Activated naive CD4-positive, alpha-beta T cell treated with anti-CD3 and anti-CD28 coated beads, Interleukin-2, amount 50 U/mL, for 24 hours (primary cell): ENCODE results near the gene NES.
A peak's percentile ranks its signal among the peaks of the same experiment; 100 is the strongest.

Source experiments
- H3K27ac Mint-ChIP-seq: one replicate; pipeline ENCODE4 v1.8.0; 2021; ENCODE audit warnings: mild to moderate bottlenecking, mixed read lengths
- H3K27me3 Mint-ChIP-seq: one replicate; pipeline ENCODE4 v1.8.0; 2021; ENCODE audit warnings: mixed read lengths
- H3K36me3 Mint-ChIP-seq: one replicate; pipeline ENCODE4 v1.8.0; 2021; ENCODE audit warnings: mixed read lengths
- H3K4me1 Mint-ChIP-seq: one replicate; pipeline ENCODE4 v1.8.0; 2021; ENCODE audit warnings: mixed read lengths
- H3K4me3 Mint-ChIP-seq: one replicate; pipeline ENCODE4 v1.8.0; 2021; ENCODE audit warnings: mild to moderate bottlenecking, mixed read lengths
- H3K9me3 Mint-ChIP-seq: one replicate; pipeline ENCODE4 v1.8.0; 2021; ENCODE audit warnings: mixed read lengths

The NES gene

GRCh38 chr1:156707417-156708217, 30.4 kb upstream of the NES start:
- Mint-ChIP-seq H3K9me3 (no peaks in the 10 kb centered on the region), H3K27me3 (peaks cover 3% of the 10 kb centered on the region), H3K4me1 (peaks cover 16% of the 10 kb centered on the region), H3K4me3 (peak overlapping the region; percentile 59), H3K27ac (no peak overlapping the region), H3K36me3 (no peaks in the 10 kb centered on the region)

- H3K27me3 Mint-ChIP-seq: peaks cover 3% of the 10 kb centered on the region
- H3K9me3 Mint-ChIP-seq: no peaks in the 10 kb centered on the region
- peak overlapping the region; percentile 46 for H3K27ac Mint-ChIP-seq
These were observed 29.6 kb upstream of the NES start for GRCh38 chr1:156706657-156707416.

GRCh38 chr1:156705918-156706656, 28.9 kb upstream of the NES start:
- peaks cover 3% of the 10 kb centered on the region for H3K27me3 Mint-ChIP-seq
- no peaks in the 10 kb centered on the region for H3K36me3 Mint-ChIP-seq
- peaks cover 16% of the 10 kb centered on the region for H3K4me1 Mint-ChIP-seq
- H3K4me3 Mint-ChIP-seq: peak overlapping the region; percentile 90
- H3K27ac Mint-ChIP-seq: peak overlapping the region; percentile 90
- no peaks in the 10 kb centered on the region for H3K9me3 Mint-ChIP-seq

More at GRCh38 chr1:156706657-156707416, 29.6 kb upstream of the NES start:
- H3K36me3 Mint-ChIP-seq: no peaks in the 10 kb centered on the region
- H3K4me3 Mint-ChIP-seq: peak overlapping the region; percentile 90
- H3K4me1 Mint-ChIP-seq: peaks cover 16% of the 10 kb centered on the region

DNA sequence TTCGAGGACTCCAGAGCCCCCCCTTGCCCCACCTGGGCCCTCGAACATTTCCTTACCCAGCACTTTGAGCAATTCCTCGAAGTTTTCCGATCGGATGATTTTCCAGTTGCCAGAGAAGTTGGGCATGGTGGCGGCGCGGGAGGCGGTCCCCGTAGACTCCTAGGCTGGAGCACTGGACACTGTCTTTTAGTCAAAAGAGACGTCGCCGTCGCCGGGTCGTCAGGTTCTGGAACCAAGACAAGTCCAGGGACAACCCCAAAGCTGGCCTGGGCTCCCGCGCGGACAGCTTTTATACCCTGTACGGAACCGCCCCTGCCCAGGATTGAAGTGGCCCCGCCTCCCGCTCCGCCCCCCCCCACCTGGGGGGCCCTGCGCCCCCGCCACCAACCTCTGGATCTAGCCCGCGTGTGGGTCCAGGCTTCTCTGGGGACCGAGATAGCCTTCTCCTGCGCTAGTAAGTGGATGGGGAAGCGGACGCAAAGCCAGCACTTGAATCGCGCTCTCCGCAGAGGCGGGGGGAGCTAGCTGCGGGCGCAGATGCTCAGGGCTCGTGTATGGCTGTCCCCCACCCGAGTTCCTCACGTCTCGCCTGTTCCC, 28.2 kb upstream of the NES start, which contains the start of gene CRABP2:
Gene CRABP2 (minus strand): TSS at position 263 of the 597 bp plus-strand sequence. CDS start 137 bp downstream, at position 126.
- peaks cover 3% of the 10 kb centered on the region for H3K27me3 Mint-ChIP-seq
- H3K4me3 Mint-ChIP-seq: peak within 1 kb of the TSS; percentile 90
- no peaks in the 10 kb centered on the region for H3K36me3 Mint-ChIP-seq
- H3K9me3 Mint-ChIP-seq: no peaks in the 10 kb centered on the region
- peaks cover 16% of the 10 kb centered on the region for H3K4me1 Mint-ChIP-seq
- peak within 1 kb of the TSS; percentile 90 for H3K27ac Mint-ChIP-seq

DNA sequence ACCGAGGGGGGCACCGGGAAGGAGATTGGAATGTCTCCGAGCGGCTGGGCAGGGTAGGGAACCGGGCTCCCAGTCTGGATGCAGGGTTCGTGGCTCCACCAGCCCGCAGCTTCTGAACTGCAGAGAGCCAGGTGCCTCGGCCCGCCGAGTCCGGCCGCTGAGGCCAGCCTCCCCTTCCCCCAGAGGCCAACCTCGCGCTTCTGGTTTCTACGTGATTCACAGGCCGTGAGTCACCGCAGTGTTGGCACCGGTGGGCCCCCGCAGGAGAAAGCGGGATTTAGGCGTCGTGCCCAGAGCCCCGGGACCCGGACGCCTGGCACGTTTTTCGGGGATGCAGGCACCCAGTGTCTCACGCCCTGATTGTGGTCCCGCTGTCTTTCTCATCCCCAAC, 27.7 kb upstream of the NES start:
- no peaks in the 10 kb centered on the region for H3K9me3 Mint-ChIP-seq
- peaks cover 3% of the 10 kb centered on the region for H3K27me3 Mint-ChIP-seq
- no peak overlapping the region for H3K27ac Mint-ChIP-seq
- H3K4me1 Mint-ChIP-seq: peaks cover 16% of the 10 kb centered on the region
- H3K4me3 Mint-ChIP-seq: peak overlapping the region; percentile 72
- H3K36me3 Mint-ChIP-seq: no peaks in the 10 kb centered on the region

GRCh38 chr1:156704166-156704711, 27.0 kb upstream of the NES start:
- peaks cover 3% of the 10 kb centered on the region for H3K27me3 Mint-ChIP-seq
- H3K4me1 Mint-ChIP-seq: peaks cover 16% of the 10 kb centered on the region
- H3K9me3 Mint-ChIP-seq: no peaks in the 10 kb centered on the region
- peak overlapping the region; percentile 37 for H3K4me3 Mint-ChIP-seq
- H3K36me3 Mint-ChIP-seq: peaks cover 2% of the 10 kb centered on the region
- no peak overlapping the region for H3K27ac Mint-ChIP-seq

- Mint-ChIP-seq H3K27me3 (peaks cover 3% of the 10 kb centered on the region), H3K36me3 (peaks cover 2% of the 10 kb centered on the region), H3K9me3 (no peaks in the 10 kb centered on the region), H3K4me1 (peaks cover 16% of the 10 kb centered on the region), H3K27ac (no peak overlapping the region), H3K4me3 (peak overlapping the region; percentile 23)
These were observed 26.5 kb upstream of the NES start for GRCh38 chr1:156703741-156704140.

DNA sequence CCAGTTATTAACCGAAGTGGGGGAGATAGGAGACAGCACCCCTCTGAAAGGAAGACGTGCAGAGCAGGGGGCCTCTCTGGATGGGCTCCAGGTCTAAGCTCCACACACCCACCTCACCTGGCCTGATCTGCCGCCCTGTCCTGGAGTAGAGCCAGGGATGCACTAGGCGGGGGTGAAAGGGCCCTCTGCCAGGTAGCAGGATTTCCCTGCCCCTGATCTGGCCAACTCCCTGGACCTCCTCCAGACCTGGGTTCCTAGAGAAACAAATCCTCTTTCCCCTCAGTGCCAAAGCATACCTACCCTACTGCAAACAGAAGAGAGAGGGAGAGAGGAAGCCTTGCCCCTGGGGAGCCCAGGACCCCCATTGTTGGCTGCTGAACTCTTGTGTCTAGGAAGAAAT, 26.1 kb upstream of the NES start:
- Mint-ChIP-seq H3K4me1 (peaks cover 16% of the 10 kb centered on the region), H3K9me3 (no peaks in the 10 kb centered on the region), H3K36me3 (peaks cover 2% of the 10 kb centered on the region), H3K27me3 (peaks cover 3% of the 10 kb centered on the region), H3K27ac (no peak overlapping the region), H3K4me3 (no peak overlapping the region)

- Mint-ChIP-seq H3K27me3 (peaks cover 4% of the 10 kb centered on the region), H3K27ac (no peak overlapping the region), H3K36me3 (peaks cover 2% of the 10 kb centered on the region), H3K4me1 (peaks cover 4% of the 10 kb centered on the region), H3K9me3 (no peaks in the 10 kb centered on the region), H3K4me3 (no peak overlapping the region)
These were observed 23.7 kb upstream of the NES start for GRCh38 chr1:156700736-156701531.

- H3K4me3 Mint-ChIP-seq: no peak overlapping the region
- H3K36me3 Mint-ChIP-seq: peaks cover 2% of the 10 kb centered on the region
- peaks cover 8% of the 10 kb centered on the region for H3K27me3 Mint-ChIP-seq
- H3K9me3 Mint-ChIP-seq: no peaks in the 10 kb centered on the region
- no peak overlapping the region for H3K27ac Mint-ChIP-seq
- H3K4me1 Mint-ChIP-seq: no peaks in the 10 kb centered on the region
These were observed 21.8 kb upstream of the NES start for GRCh38 chr1:156698995-156699394.

GRCh38 chr1:156697481-156697880, 20.3 kb upstream of the NES start:
- Mint-ChIP-seq H3K27ac (no peak overlapping the region), H3K9me3 (no peaks in the 10 kb centered on the region), H3K4me1 (peaks cover 11% of the 10 kb centered on the region), H3K27me3 (peaks cover 13% of the 10 kb centered on the region), H3K36me3 (peaks cover 2% of the 10 kb centered on the region), H3K4me3 (no peak overlapping the region)

- H3K9me3 Mint-ChIP-seq: no peaks in the 10 kb centered on the region
- no peak overlapping the region for H3K27ac Mint-ChIP-seq
- peaks cover 20% of the 10 kb centered on the region for H3K27me3 Mint-ChIP-seq
- no peak overlapping the region for H3K4me3 Mint-ChIP-seq
- H3K36me3 Mint-ChIP-seq: peaks cover 5% of the 10 kb centered on the region
- peaks cover 18% of the 10 kb centered on the region for H3K4me1 Mint-ChIP-seq
These were observed 19.5 kb upstream of the NES start for GRCh38 chr1:156696755-156697154.

DNA sequence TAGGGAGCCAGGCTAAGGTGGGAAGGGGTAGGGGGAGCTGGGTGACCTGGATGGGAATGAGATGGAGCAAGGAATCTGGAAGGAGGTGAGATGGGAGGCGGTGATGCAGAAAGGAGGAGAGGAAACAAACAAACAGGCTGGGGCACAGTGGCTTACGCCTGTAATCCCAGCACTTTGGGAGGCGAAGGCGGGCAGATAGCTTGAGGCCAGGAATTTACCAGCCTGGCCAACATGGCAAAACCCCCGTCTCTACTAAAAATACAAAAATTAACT, 17.4 kb upstream of the NES start:
- Mint-ChIP-seq H3K27ac (no peak overlapping the region), H3K36me3 (peaks cover 5% of the 10 kb centered on the region), H3K27me3 (peaks cover 27% of the 10 kb centered on the region), H3K4me1 (peaks cover 20% of the 10 kb centered on the region), H3K4me3 (no peak overlapping the region), H3K9me3 (no peaks in the 10 kb centered on the region)

- H3K4me3 Mint-ChIP-seq: no peak overlapping the region
- peaks cover 3% of the 10 kb centered on the region for H3K36me3 Mint-ChIP-seq
- no peak overlapping the region for H3K27ac Mint-ChIP-seq
- H3K4me1 Mint-ChIP-seq: peaks cover 24% of the 10 kb centered on the region
- no peaks in the 10 kb centered on the region for H3K9me3 Mint-ChIP-seq
- H3K27me3 Mint-ChIP-seq: peaks cover 29% of the 10 kb centered on the region
These were observed 16.9 kb upstream of the NES start for GRCh38 chr1:156693848-156694689.
